ENCODE results near the gene METRNL.

METRNL gene

GRCh38 chr17:83108709-83109108, 29.3 kb downstream of the METRNL start:
- Histone ChIP-seq H3K36me3 (ENCODE audit: control insufficient read depth, insufficient read depth, low read length) (no peaks in the 10 kb centered on the region), H3K9me3 (ENCODE audit: control insufficient read depth, insufficient read depth, low read length) (no peaks in the 10 kb centered on the region), H3K27me3 (ENCODE audit: control insufficient read depth, insufficient read depth, low read length) (no peaks in the 10 kb centered on the region), H3K9ac (ENCODE audit: low read depth, low read length) (no peak overlapping the region), H3K4me1 (ENCODE audit: control insufficient read depth, insufficient read depth, low read length) (no peaks in the 10 kb centered on the region), H3K4me3 (ENCODE audit: low read depth, low read length) (no peak overlapping the region)

GRCh38 chr17:83109386-83109785, 30.0 kb downstream of the METRNL start:
- Histone ChIP-seq H3K4me3 (ENCODE audit: low read depth, low read length) (no peak overlapping the region), H3K9ac (ENCODE audit: low read depth, low read length) (no peak overlapping the region), H3K36me3 (ENCODE audit: control insufficient read depth, insufficient read depth, low read length) (no peaks in the 10 kb centered on the region), H3K27me3 (ENCODE audit: control insufficient read depth, insufficient read depth, low read length) (no peaks in the 10 kb centered on the region), H3K9me3 (ENCODE audit: control insufficient read depth, insufficient read depth, low read length) (no peaks in the 10 kb centered on the region), H3K4me1 (ENCODE audit: control insufficient read depth, insufficient read depth, low read length) (no peaks in the 10 kb centered on the region)

GRCh38 chr17:83109793-83110645, 30.6 kb downstream of the METRNL start:
- H3K4me3 ChIP-seq (ENCODE audit: low read depth, low read length) = no peak overlapping the region
- no peaks in the 10 kb centered on the region for H3K4me1 ChIP-seq (ENCODE audit: control insufficient read depth, insufficient read depth, low read length)
- no peak overlapping the region for H3K9ac ChIP-seq (ENCODE audit: low read depth, low read length)
- no peaks in the 10 kb centered on the region for H3K27me3 ChIP-seq (ENCODE audit: control insufficient read depth, insufficient read depth, low read length)
- no peaks in the 10 kb centered on the region for H3K9me3 ChIP-seq (ENCODE audit: control insufficient read depth, insufficient read depth, low read length)
- no peaks in the 10 kb centered on the region for H3K36me3 ChIP-seq (ENCODE audit: control insufficient read depth, insufficient read depth, low read length)

- Histone ChIP-seq H3K9ac (ENCODE audit: low read depth, low read length) (no peak overlapping the region), H3K36me3 (ENCODE audit: control insufficient read depth, insufficient read depth, low read length) (no peaks in the 10 kb centered on the region), H3K4me3 (ENCODE audit: low read depth, low read length) (no peak overlapping the region), H3K9me3 (ENCODE audit: control insufficient read depth, insufficient read depth, low read length) (no peaks in the 10 kb centered on the region), H3K27me3 (ENCODE audit: control insufficient read depth, insufficient read depth, low read length) (no peaks in the 10 kb centered on the region), H3K4me1 (ENCODE audit: control insufficient read depth, insufficient read depth, low read length) (no peaks in the 10 kb centered on the region)
These were observed 31.3 kb downstream of the METRNL start for GRCh38 chr17:83110735-83111134.

DNA sequence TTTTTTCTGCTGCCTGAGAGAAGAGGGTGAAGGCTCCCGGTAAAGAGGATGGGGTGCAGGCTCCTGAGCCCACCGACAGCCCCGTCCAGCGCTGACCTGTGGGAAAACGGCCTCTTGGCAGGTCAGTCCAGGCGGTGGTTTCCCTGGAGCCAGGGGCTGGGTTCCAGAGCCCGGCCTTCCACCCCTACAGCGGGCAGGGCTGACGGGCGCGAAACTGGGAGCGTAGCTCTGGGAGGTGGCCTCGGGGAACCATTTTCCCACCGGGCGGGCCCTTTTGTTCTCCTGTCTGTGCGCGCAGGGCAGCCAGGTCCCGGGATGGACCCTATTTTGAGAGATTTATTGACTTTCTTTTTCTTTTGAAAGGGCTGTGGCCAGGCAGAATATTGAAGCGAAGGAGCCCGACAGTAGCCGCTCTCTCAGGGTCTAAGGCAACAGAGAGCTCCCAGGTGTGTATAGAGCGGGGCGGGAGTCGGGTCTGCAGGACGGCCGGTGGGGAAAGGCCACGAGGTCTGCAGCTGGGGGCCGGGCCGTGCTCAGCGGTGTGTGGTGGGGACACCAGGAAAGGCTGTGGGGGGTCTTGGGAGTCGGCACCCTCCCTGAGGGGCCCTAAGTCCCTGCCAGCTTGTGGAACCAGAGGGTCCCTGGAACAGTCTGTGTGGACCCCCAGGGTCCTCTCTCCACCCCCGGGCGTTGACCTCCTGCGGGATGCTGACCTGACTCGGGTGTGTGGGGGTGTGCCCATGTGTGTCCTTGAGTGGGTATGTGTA, 32.3 kb downstream of the METRNL start:
- Histone ChIP-seq H3K4me1 (ENCODE audit: control insufficient read depth, insufficient read depth, low read length) (no peaks in the 10 kb centered on the region), H3K9ac (ENCODE audit: low read depth, low read length) (no peak overlapping the region), H3K36me3 (ENCODE audit: control insufficient read depth, insufficient read depth, low read length) (no peaks in the 10 kb centered on the region), H3K9me3 (ENCODE audit: control insufficient read depth, insufficient read depth, low read length) (no peaks in the 10 kb centered on the region), H3K4me3 (ENCODE audit: low read depth, low read length) (no peak overlapping the region), H3K27me3 (ENCODE audit: control insufficient read depth, insufficient read depth, low read length) (no peaks in the 10 kb centered on the region)

DNA sequence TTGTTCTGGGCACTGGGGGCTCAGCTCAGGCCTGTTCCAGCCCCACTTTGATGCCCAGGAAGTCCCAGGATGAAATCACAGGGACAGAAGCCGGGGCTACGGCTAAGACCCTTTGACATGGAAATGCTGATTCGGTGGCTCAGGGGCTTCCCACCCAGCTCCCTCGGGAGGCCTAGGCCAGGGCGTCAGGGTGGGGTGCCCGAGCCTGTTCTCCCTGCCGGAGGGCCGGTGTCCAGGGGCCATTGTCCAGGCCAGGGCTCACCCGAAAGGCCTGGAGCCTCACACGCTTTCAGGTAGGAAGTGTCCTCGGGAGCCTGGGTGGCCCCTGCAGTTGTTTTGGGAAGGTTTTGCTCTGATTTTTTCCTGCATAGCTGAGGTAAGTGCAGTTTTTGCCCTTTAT, 34.0 kb downstream of the METRNL start:
- H3K9me3 ChIP-seq (ENCODE audit: control insufficient read depth, insufficient read depth, low read length) = no peaks in the 10 kb centered on the region
- no peaks in the 10 kb centered on the region for H3K36me3 ChIP-seq (ENCODE audit: control insufficient read depth, insufficient read depth, low read length)
- no peaks in the 10 kb centered on the region for H3K27me3 ChIP-seq (ENCODE audit: control insufficient read depth, insufficient read depth, low read length)
- H3K4me1 ChIP-seq (ENCODE audit: control insufficient read depth, insufficient read depth, low read length) = no peaks in the 10 kb centered on the region
- H3K9ac ChIP-seq (ENCODE audit: low read depth, low read length) = no peak overlapping the region
- no peak overlapping the region for H3K4me3 ChIP-seq (ENCODE audit: low read depth, low read length)

DNA sequence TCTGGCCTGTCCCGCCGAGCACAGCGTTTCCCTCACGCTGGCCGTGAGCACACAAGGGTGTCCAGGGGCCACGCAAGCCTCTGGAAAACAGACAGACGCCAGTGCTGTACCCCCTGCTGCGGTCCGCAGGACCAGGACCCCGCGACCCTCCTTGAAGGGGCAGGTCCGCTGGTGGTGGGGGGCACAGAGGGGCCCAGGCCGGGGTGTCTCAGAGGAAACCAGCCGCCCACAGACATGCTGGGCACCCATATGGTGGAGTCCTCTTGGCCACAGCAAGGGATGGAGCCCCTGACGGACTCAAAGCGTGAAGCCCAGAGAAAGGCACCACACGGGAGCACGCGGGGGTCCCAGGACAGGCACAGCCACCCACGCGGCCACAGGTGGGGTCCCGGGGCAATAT, 34.4 kb downstream of the METRNL start:
- H3K9me3 ChIP-seq (ENCODE audit: control insufficient read depth, insufficient read depth, low read length) = no peaks in the 10 kb centered on the region
- no peaks in the 10 kb centered on the region for H3K36me3 ChIP-seq (ENCODE audit: control insufficient read depth, insufficient read depth, low read length)
- H3K27me3 ChIP-seq (ENCODE audit: control insufficient read depth, insufficient read depth, low read length) = no peaks in the 10 kb centered on the region
- no peak overlapping the region for H3K9ac ChIP-seq (ENCODE audit: low read depth, low read length)
- no peak overlapping the region for H3K4me3 ChIP-seq (ENCODE audit: low read depth, low read length)
- H3K4me1 ChIP-seq (ENCODE audit: control insufficient read depth, insufficient read depth, low read length) = no peaks in the 10 kb centered on the region

DNA sequence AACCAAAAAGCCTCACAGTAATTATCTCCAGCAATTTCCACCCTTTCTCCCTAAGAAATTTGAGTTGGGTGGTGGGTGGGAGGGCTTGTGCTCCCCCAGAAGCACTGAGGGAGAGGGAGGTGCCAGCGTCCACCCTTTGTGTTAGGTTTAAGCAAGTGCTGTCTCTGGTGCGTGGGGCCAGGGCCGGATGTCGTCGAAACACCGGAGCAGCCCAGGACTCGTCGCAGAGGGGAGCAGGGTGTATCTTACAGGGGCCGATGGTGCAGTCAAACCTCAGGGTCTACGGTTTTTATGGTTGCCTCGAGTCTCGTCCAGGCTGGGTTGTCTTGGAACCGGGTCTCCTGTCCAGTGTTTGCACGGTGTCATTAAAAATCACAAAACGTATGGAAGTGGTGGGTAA, 35.3 kb downstream of the METRNL start:
- H3K9ac ChIP-seq (ENCODE audit: low read depth, low read length) = no peak overlapping the region
- no peaks in the 10 kb centered on the region for H3K36me3 ChIP-seq (ENCODE audit: control insufficient read depth, insufficient read depth, low read length)
- no peaks in the 10 kb centered on the region for H3K4me1 ChIP-seq (ENCODE audit: control insufficient read depth, insufficient read depth, low read length)

GRCh38 chr17:83115202-83115651, 35.8 kb downstream of the METRNL start:
- no peak overlapping the region for H3K9ac ChIP-seq (ENCODE audit: low read depth, low read length)
- no peaks in the 10 kb centered on the region for H3K9me3 ChIP-seq (ENCODE audit: control insufficient read depth, insufficient read depth, low read length)
- no peaks in the 10 kb centered on the region for H3K36me3 ChIP-seq (ENCODE audit: control insufficient read depth, insufficient read depth, low read length)
- no peak overlapping the region for H3K4me3 ChIP-seq (ENCODE audit: low read depth, low read length)
- H3K27me3 ChIP-seq (ENCODE audit: control insufficient read depth, insufficient read depth, low read length) = no peaks in the 10 kb centered on the region
- H3K4me1 ChIP-seq (ENCODE audit: control insufficient read depth, insufficient read depth, low read length) = no peaks in the 10 kb centered on the region

More for the DNA sequence above, 35.3 kb downstream of the METRNL start:
- no peak overlapping the region for H3K4me3 ChIP-seq (ENCODE audit: low read depth, low read length)
- H3K27me3 ChIP-seq (ENCODE audit: control insufficient read depth, insufficient read depth, low read length) = no peaks in the 10 kb centered on the region
- no peaks in the 10 kb centered on the region for H3K9me3 ChIP-seq (ENCODE audit: control insufficient read depth, insufficient read depth, low read length)

DNA sequence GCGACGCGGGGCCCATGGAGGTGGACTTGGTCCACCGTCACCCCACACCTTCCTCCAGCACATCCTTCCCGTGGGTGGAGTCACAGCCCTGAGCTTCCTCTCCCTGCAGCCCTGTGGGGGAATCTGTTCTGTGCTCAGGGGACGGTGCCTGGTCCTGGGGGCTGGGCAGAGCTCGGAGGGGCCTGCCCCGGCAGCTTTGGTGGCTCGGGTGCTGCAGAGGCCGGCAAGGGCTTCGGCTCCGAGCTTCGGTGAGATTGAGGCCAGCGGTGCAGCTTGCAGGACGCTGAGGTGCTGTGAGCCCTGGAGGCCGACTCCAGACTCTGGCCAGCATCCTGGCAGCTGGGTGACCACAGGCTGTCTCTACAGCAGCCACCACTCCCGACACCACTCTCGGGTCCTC, 36.4 kb downstream of the METRNL start:
- Histone ChIP-seq H3K4me3 (ENCODE audit: low read depth, low read length) (no peak overlapping the region), H3K27me3 (ENCODE audit: control insufficient read depth, insufficient read depth, low read length) (no peaks in the 10 kb centered on the region), H3K36me3 (ENCODE audit: control insufficient read depth, insufficient read depth, low read length) (no peaks in the 10 kb centered on the region), H3K9ac (ENCODE audit: low read depth, low read length) (no peak overlapping the region), H3K9me3 (ENCODE audit: control insufficient read depth, insufficient read depth, low read length) (no peaks in the 10 kb centered on the region), H3K4me1 (ENCODE audit: control insufficient read depth, insufficient read depth, low read length) (no peaks in the 10 kb centered on the region)

GRCh38 chr17:83116311-83116771, 36.9 kb downstream of the METRNL start:
- Histone ChIP-seq H3K4me3 (ENCODE audit: low read depth, low read length) (no peak overlapping the region), H3K9me3 (ENCODE audit: control insufficient read depth, insufficient read depth, low read length) (no peaks in the 10 kb centered on the region), H3K4me1 (ENCODE audit: control insufficient read depth, insufficient read depth, low read length) (no peaks in the 10 kb centered on the region), H3K9ac (ENCODE audit: low read depth, low read length) (no peak overlapping the region), H3K36me3 (ENCODE audit: control insufficient read depth, insufficient read depth, low read length) (no peaks in the 10 kb centered on the region), H3K27me3 (ENCODE audit: control insufficient read depth, insufficient read depth, low read length) (peaks cover under 1% of the 10 kb centered on the region)

Data from iPS-15b (cell line).